Fibroblast of villous mesenchyme (primary cell): Measurements from ENCODE around the gene HNRNPF. TPM values are rescaled to one million over a fixed set of nuclear protein-coding genes. Genes with fewer than 3 reads are reported as not detected.

Source experiments
- DNase-seq: peaks from one replicate; pipeline ENCODE4 v3.0.0-alpha.2; 2010; ENCODE audit warnings: low read depth
- H3K4me3 ChIP-seq: 2 replicates; pipeline ENCODE4 v1.5.1; 2011; ENCODE audit warnings: low read depth, mild to moderate bottlenecking, low read length
- CTCF ChIP-seq: IDR thresholded peaks from 2 replicates; pipeline ENCODE4 v1.5.1; 2012; ENCODE audit warnings: low read depth, mild to moderate bottlenecking, low read length; ENCODE audit not compliant: insufficient read depth
- total RNA-seq: library from RNA; depleted of rRNA; stranded (reverse); fragments of >200 nt; gene quantifications from 2 replicates; pipeline ENCODE4 v1.2.3, GENCODE V29; 2012

Gene HNRNPF
- total RNA-seq, 1 donor = 203 TPM

GRCh38 chr10:43444897-43445466, 36.0 kb upstream of the HNRNPF start:
- no peak for TF ChIP-seq CTCF
- no peak for DNase-seq
- H3K4me3 ChIP-seq = no peak overlapping the region

GRCh38 chr10:43444323-43444722, 35.3 kb upstream of the HNRNPF start:
- no peak overlapping the region for H3K4me3 ChIP-seq
- TF ChIP-seq CTCF = no peak
- no peak for DNase-seq

- no peak for DNase-seq
- TF ChIP-seq CTCF = no peak
- H3K4me3 ChIP-seq = no peak overlapping the region
These were observed 31.6 kb upstream of the HNRNPF start for GRCh38 chr10:43440463-43441134.

GRCh38 chr10:43437141-43437870, 28.3 kb upstream of the HNRNPF start:
- DNase-seq = no peak
- no peak for TF ChIP-seq CTCF

GRCh38 chr10:43436291-43437140, 27.5 kb upstream of the HNRNPF start, which contains the start of gene ZNF487:
ZNF487 (plus strand) TSS chr10:43437111; CDS start chr10:43475814, 38,703 bp downstream.
- TF ChIP-seq CTCF = peak; percentile 19
- DNase-seq = peak; percentile 92
- H3K4me3 ChIP-seq = peak within 1 kb of the TSS; percentile 89

More at GRCh38 chr10:43437141-43437870, 28.3 kb upstream of the HNRNPF start:
- peak overlapping the region; percentile 89 for H3K4me3 ChIP-seq

GRCh38 chr10:43430926-43431663, 22.1 kb upstream of the HNRNPF start:
- H3K4me3 ChIP-seq = no peak overlapping the region
- DNase-seq = no peak
- TF ChIP-seq CTCF = no peak
